H9 (cell line): Measurements from ENCODE around the gene CST9L. TPM values are rescaled to one million over a fixed set of nuclear protein-coding genes. Genes with fewer than 3 reads are reported as not detected.

ENCODE experiments used
- DNase-seq: peaks from one replicate; pipeline ENCODE4 v3.0.0-alpha.2; 2017
- H2AFZ ChIP-seq: one replicate; pipeline ENCODE4 v1.6.1; 2013; ENCODE audit warnings: mild to moderate bottlenecking, low read length, control low read depth, moderate library complexity
- H2AK5ac ChIP-seq: 2 replicates; pipeline ENCODE4 v1.6.1; 2013; ENCODE audit warnings: low read length, control low read depth, mixed read lengths; ENCODE audit not compliant: insufficient read length
- H2BK120ac ChIP-seq: one replicate; pipeline ENCODE4 v1.6.1; 2013; ENCODE audit warnings: low read depth, mild to moderate bottlenecking, low read length, control low read depth, inconsistent platforms; ENCODE audit not compliant: poor library complexity, severe bottlenecking
- H2BK12ac ChIP-seq: 2 replicates; pipeline ENCODE4 v1.6.1; 2013; ENCODE audit warnings: low read length, control low read depth, mixed read lengths, low read depth; ENCODE audit not compliant: insufficient read length
- H2BK15ac ChIP-seq: 2 replicates; pipeline ENCODE4 v1.6.1; 2013; ENCODE audit warnings: low read depth, low read length, control low read depth
- H2BK20ac ChIP-seq: one replicate; pipeline ENCODE4 v1.6.1; 2013; ENCODE audit warnings: low read depth, mild to moderate bottlenecking, low read length, control low read depth, inconsistent platforms; ENCODE audit not compliant: poor library complexity, severe bottlenecking
- H2BK5ac ChIP-seq: 2 replicates; pipeline ENCODE4 v1.6.1; 2013; ENCODE audit warnings: low read length, control low read depth, mixed read lengths; ENCODE audit not compliant: insufficient read length
- H3K14ac ChIP-seq: 2 replicates; pipeline ENCODE4 v1.6.1; 2013; ENCODE audit warnings: low read length, control low read depth; ENCODE audit not compliant: insufficient read depth
- H3K18ac ChIP-seq: 2 replicates; pipeline ENCODE4 v1.6.1; 2013; ENCODE audit warnings: low read depth, mild to moderate bottlenecking, mixed read lengths, low read length, control low read depth; ENCODE audit not compliant: insufficient read length
- H3K23ac ChIP-seq: 2 replicates; pipeline ENCODE4 v1.6.1; 2013; ENCODE audit warnings: low read length, control low read depth, mixed read lengths, low read depth; ENCODE audit not compliant: insufficient read length
- H3K23me2 ChIP-seq: 2 replicates; pipeline ENCODE4 v1.6.1; 2013; ENCODE audit warnings: low read depth, mild to moderate bottlenecking, mixed read lengths, low read length, control low read depth; ENCODE audit not compliant: insufficient read length, poor library complexity, severe bottlenecking
- H3K27ac ChIP-seq: 2 replicates; pipeline ENCODE4 v1.5.1; 2013; ENCODE audit warnings: low read length, control low read depth, mixed read lengths, low read depth; ENCODE audit not compliant: insufficient read length
- H3K27me3 ChIP-seq: 2 replicates; pipeline ENCODE4 v1.6.1; 2013; ENCODE audit warnings: low read length, control low read depth, inconsistent platforms; ENCODE audit not compliant: insufficient read depth
- H3K4ac ChIP-seq: 2 replicates; pipeline ENCODE4 v1.6.1; 2013; ENCODE audit warnings: low read depth, mild to moderate bottlenecking, control low read depth, inconsistent platforms, low read length, moderate library complexity
- H3K4me1 ChIP-seq: 2 replicates; pipeline ENCODE4 v1.6.1; 2013; ENCODE audit warnings: low read length, control low read depth, inconsistent platforms; ENCODE audit not compliant: insufficient read depth
- H3K4me2 ChIP-seq: 2 replicates; pipeline ENCODE4 v1.6.1; 2013; ENCODE audit warnings: low read length, control low read depth, mixed read lengths; ENCODE audit not compliant: insufficient read length, insufficient read depth
- H3K56ac ChIP-seq: 2 replicates; pipeline ENCODE4 v1.6.1; 2013; ENCODE audit warnings: low read depth, mild to moderate bottlenecking, mixed read lengths, low read length, control low read depth; ENCODE audit not compliant: insufficient read length
- H3K79me1 ChIP-seq: 2 replicates; pipeline ENCODE4 v1.6.1; 2013; ENCODE audit warnings: low read depth, mild to moderate bottlenecking, moderate library complexity, low read length, control low read depth, inconsistent platforms; ENCODE audit not compliant: insufficient read depth, poor library complexity, severe bottlenecking
- H3K79me2 ChIP-seq: 2 replicates; pipeline ENCODE4 v1.6.1; 2013; ENCODE audit warnings: low read length, control low read depth, inconsistent platforms; ENCODE audit not compliant: insufficient read depth
- H3K9ac ChIP-seq: 2 replicates; pipeline ENCODE4 v1.6.1; 2013; ENCODE audit warnings: low read length, control low read depth, mixed read lengths; ENCODE audit not compliant: insufficient read length; ENCODE audit errors: extremely low read depth
- H3K9me3 ChIP-seq: one replicate; pipeline ENCODE4 v1.6.1; 2013; ENCODE audit warnings: low read depth, low read length, inconsistent platforms; ENCODE audit not compliant: control insufficient read depth
- H3T11ph ChIP-seq: one replicate; pipeline ENCODE4 v1.6.1; 2013; ENCODE audit warnings: mild to moderate bottlenecking, low read length, control low read depth, inconsistent platforms
- H4K20me1 ChIP-seq: one replicate; pipeline ENCODE4 v1.6.1; 2013; ENCODE audit not compliant: control insufficient read depth, insufficient read length, insufficient read depth
- H4K5ac ChIP-seq: 2 replicates; pipeline ENCODE4 v1.6.1; 2013; ENCODE audit warnings: low read depth, mild to moderate bottlenecking, mixed read lengths, low read length, control low read depth; ENCODE audit not compliant: insufficient read length
- H4K8ac ChIP-seq: replicated peaks from 2 replicates; pipeline ENCODE4 v1.6.1; 2013; ENCODE audit warnings: low read length, control low read depth, mixed read lengths, low read depth; ENCODE audit not compliant: insufficient read length
- H4K91ac ChIP-seq: 2 replicates; pipeline ENCODE4 v1.6.1; 2013; ENCODE audit warnings: low read depth, mild to moderate bottlenecking, moderate library complexity, mixed read lengths, low read length, control low read depth; ENCODE audit not compliant: insufficient read length
- H3K27ac Mint-ChIP-seq, 3 experiments: 2 replicates in 2 of 3; 3 replicates in 1 of 3; pipeline ENCODE4 v1.8.0; 2020 to 2021; ENCODE audit warnings: mixed read lengths in 3 of 3, mild to moderate bottlenecking in 1 of 3, moderate library complexity in 1 of 3
- H3K27me3 Mint-ChIP-seq: 2 replicates; pipeline ENCODE4 v1.8.0; 2021; ENCODE audit warnings: low read depth, mild to moderate bottlenecking, moderate library complexity, mixed read lengths
- H3K36me3 Mint-ChIP-seq, 3 experiments: 2 replicates in 2 of 3; 3 replicates in 1 of 3; pipeline ENCODE4 v1.8.0; 2020 to 2021; ENCODE audit warnings: low read depth in 3 of 3, mixed read lengths in 3 of 3; ENCODE audit not compliant: insufficient read depth in 1 of 3
- H3K4me1 Mint-ChIP-seq, 2 experiments: 2 replicates each; pipeline ENCODE4 v1.8.0; 2020; ENCODE audit warnings: mixed read lengths in 2 of 2
- H3K4me3 Mint-ChIP-seq, 2 experiments: 2 replicates in 1 of 2; 3 replicates in 1 of 2; pipeline ENCODE4 v1.8.0; 2020 to 2021; ENCODE audit warnings: mild to moderate bottlenecking in 2 of 2, mixed read lengths in 2 of 2, moderate library complexity in 1 of 2
- H3K9me3 Mint-ChIP-seq, 2 experiments: 2 replicates in 1 of 2; 3 replicates in 1 of 2; pipeline ENCODE4 v1.8.0; 2020; ENCODE audit warnings: mild to moderate bottlenecking in 2 of 2, mixed read lengths in 2 of 2, moderate library complexity in 1 of 2
- WGBS: extraction: QIAGEN DNeasy Blood & Tissue Kit; methylation state at CpG from one replicate; pipeline ENCODE4 v1.1.7; 2013; ENCODE audit warnings: missing lambda C conversion rate, low lambda C conversion rate, mixed read lengths; ENCODE audit not compliant: insufficient read length; ENCODE audit errors: extremely low coverage; 5-methylcytosine and 5-hydroxymethylcytosine counted together
- total RNA-seq: library from RNA; stranded (reverse); gene quantifications from 2 replicates; pipeline ENCODE4 v1.2.1, GENCODE V29; 2021
- TF ChIP-seq, protein P1 (sequence below): fragments of 200-600 bp; sonication (generic); conservative IDR thresholded peaks from 3 replicates; pipeline ENCODE4 v1.8.0; 2021; ENCODE audit warnings: antibody characterized with exemption, mild to moderate bottlenecking

The CST9L gene
- total RNA-seq, 1 experiment from 2014 or later, result not detected

GRCh38 chr20:23607497-23608245, 39.4 kb upstream of the CST9L start:
- WGBS, result no CpG with 5 or more reads among the region's 14 CpGs
- Histone ChIP-seq H4K20me1 (no peaks in the 10 kb centered on the region), H3K18ac (no peak overlapping the region), H3K9ac (no peak overlapping the region), H3K9me3 (no peaks in the 10 kb centered on the region), H2BK12ac (no peak overlapping the region), H3K14ac (no peak overlapping the region), H3K79me2 (no peaks in the 10 kb centered on the region), H4K8ac (no peak overlapping the region), H3K4me1 (peaks cover 4% of the 10 kb centered on the region), H4K91ac (no peak overlapping the region), H2AK5ac (no peak overlapping the region), H3K23ac (no peak overlapping the region), H2BK5ac (no peak overlapping the region), H3K56ac (no peak overlapping the region), H3K4ac (no peak overlapping the region), H3K79me1 (no peaks in the 10 kb centered on the region), H4K5ac (no peak overlapping the region), H2AFZ (no peak overlapping the region), H2BK20ac (no peak overlapping the region), H2BK120ac (no peak overlapping the region), H3K27ac (no peak overlapping the region), H2BK15ac (no peak overlapping the region), H3K27me3 (no peaks in the 10 kb centered on the region), H3K23me2 (no peaks in the 10 kb centered on the region), H3T11ph (no peak overlapping the region), H3K4me2 (no peak overlapping the region)
- DNase-seq, result no peak
- no peak overlapping the region for H3K4me3 Mint-ChIP-seq
- H3K27ac Mint-ChIP-seq, result no peak overlapping the region
- no peaks in the 10 kb centered on the region for H3K9me3 Mint-ChIP-seq
- H3K27me3 Mint-ChIP-seq, result peaks cover 18% of the 10 kb centered on the region
- H3K36me3 Mint-ChIP-seq, result no peaks in the 10 kb centered on the region; a peak in 2 of 7 replicates
- TF ChIP-seq, protein P1, sequence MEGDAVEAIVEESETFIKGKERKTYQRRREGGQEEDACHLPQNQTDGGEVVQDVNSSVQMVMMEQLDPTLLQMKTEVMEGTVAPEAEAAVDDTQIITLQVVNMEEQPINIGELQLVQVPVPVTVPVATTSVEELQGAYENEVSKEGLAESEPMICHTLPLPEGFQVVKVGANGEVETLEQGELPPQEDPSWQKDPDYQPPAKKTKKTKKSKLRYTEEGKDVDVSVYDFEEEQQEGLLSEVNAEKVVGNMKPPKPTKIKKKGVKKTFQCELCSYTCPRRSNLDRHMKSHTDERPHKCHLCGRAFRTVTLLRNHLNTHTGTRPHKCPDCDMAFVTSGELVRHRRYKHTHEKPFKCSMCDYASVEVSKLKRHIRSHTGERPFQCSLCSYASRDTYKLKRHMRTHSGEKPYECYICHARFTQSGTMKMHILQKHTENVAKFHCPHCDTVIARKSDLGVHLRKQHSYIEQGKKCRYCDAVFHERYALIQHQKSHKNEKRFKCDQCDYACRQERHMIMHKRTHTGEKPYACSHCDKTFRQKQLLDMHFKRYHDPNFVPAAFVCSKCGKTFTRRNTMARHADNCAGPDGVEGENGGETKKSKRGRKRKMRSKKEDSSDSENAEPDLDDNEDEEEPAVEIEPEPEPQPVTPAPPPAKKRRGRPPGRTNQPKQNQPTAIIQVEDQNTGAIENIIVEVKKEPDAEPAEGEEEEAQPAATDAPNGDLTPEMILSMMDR, result no peak
- peaks cover 21 to 24% of the 10 kb centered on the region in 2 experiments for H3K4me1 Mint-ChIP-seq
